H9 (cell line): Measurements from ENCODE around the gene CPLX1. TPM values are rescaled to one million over a fixed set of nuclear protein-coding genes. Genes with fewer than 3 reads are reported as not detected.
A peak's percentile ranks its signal among the peaks of the same experiment; 100 is the strongest.

ENCODE experiments used
- DNase-seq: peaks from one replicate; pipeline ENCODE4 v3.0.0-alpha.2; 2017
- H2AFZ ChIP-seq: one replicate; pipeline ENCODE4 v1.6.1; 2013; ENCODE audit warnings: mild to moderate bottlenecking, low read length, control low read depth, moderate library complexity
- H2AK5ac ChIP-seq: 2 replicates; pipeline ENCODE4 v1.6.1; 2013; ENCODE audit warnings: low read length, control low read depth, mixed read lengths; ENCODE audit not compliant: insufficient read length
- H2BK120ac ChIP-seq: one replicate; pipeline ENCODE4 v1.6.1; 2013; ENCODE audit warnings: low read depth, mild to moderate bottlenecking, low read length, control low read depth, inconsistent platforms; ENCODE audit not compliant: poor library complexity, severe bottlenecking
- H2BK12ac ChIP-seq: 2 replicates; pipeline ENCODE4 v1.6.1; 2013; ENCODE audit warnings: low read length, control low read depth, mixed read lengths, low read depth; ENCODE audit not compliant: insufficient read length
- H2BK15ac ChIP-seq: 2 replicates; pipeline ENCODE4 v1.6.1; 2013; ENCODE audit warnings: low read depth, low read length, control low read depth
- H2BK20ac ChIP-seq: one replicate; pipeline ENCODE4 v1.6.1; 2013; ENCODE audit warnings: low read depth, mild to moderate bottlenecking, low read length, control low read depth, inconsistent platforms; ENCODE audit not compliant: poor library complexity, severe bottlenecking
- H2BK5ac ChIP-seq: 2 replicates; pipeline ENCODE4 v1.6.1; 2013; ENCODE audit warnings: low read length, control low read depth, mixed read lengths; ENCODE audit not compliant: insufficient read length
- H3K14ac ChIP-seq: 2 replicates; pipeline ENCODE4 v1.6.1; 2013; ENCODE audit warnings: low read length, control low read depth; ENCODE audit not compliant: insufficient read depth
- H3K18ac ChIP-seq: 2 replicates; pipeline ENCODE4 v1.6.1; 2013; ENCODE audit warnings: low read depth, mild to moderate bottlenecking, mixed read lengths, low read length, control low read depth; ENCODE audit not compliant: insufficient read length
- H3K23ac ChIP-seq: 2 replicates; pipeline ENCODE4 v1.6.1; 2013; ENCODE audit warnings: low read length, control low read depth, mixed read lengths, low read depth; ENCODE audit not compliant: insufficient read length
- H3K23me2 ChIP-seq: 2 replicates; pipeline ENCODE4 v1.6.1; 2013; ENCODE audit warnings: low read depth, mild to moderate bottlenecking, mixed read lengths, low read length, control low read depth; ENCODE audit not compliant: insufficient read length, poor library complexity, severe bottlenecking
- H3K27ac ChIP-seq: 2 replicates; pipeline ENCODE4 v1.5.1; 2013; ENCODE audit warnings: low read length, control low read depth, mixed read lengths, low read depth; ENCODE audit not compliant: insufficient read length
- H3K27me3 ChIP-seq: 2 replicates; pipeline ENCODE4 v1.6.1; 2013; ENCODE audit warnings: low read length, control low read depth, inconsistent platforms; ENCODE audit not compliant: insufficient read depth
- H3K4ac ChIP-seq: 2 replicates; pipeline ENCODE4 v1.6.1; 2013; ENCODE audit warnings: low read depth, mild to moderate bottlenecking, control low read depth, inconsistent platforms, low read length, moderate library complexity
- H3K4me1 ChIP-seq: 2 replicates; pipeline ENCODE4 v1.6.1; 2013; ENCODE audit warnings: low read length, control low read depth, inconsistent platforms; ENCODE audit not compliant: insufficient read depth
- H3K4me2 ChIP-seq: 2 replicates; pipeline ENCODE4 v1.6.1; 2013; ENCODE audit warnings: low read length, control low read depth, mixed read lengths; ENCODE audit not compliant: insufficient read length, insufficient read depth
- H3K56ac ChIP-seq: 2 replicates; pipeline ENCODE4 v1.6.1; 2013; ENCODE audit warnings: low read depth, mild to moderate bottlenecking, mixed read lengths, low read length, control low read depth; ENCODE audit not compliant: insufficient read length
- H3K79me1 ChIP-seq: 2 replicates; pipeline ENCODE4 v1.6.1; 2013; ENCODE audit warnings: low read depth, mild to moderate bottlenecking, moderate library complexity, low read length, control low read depth, inconsistent platforms; ENCODE audit not compliant: insufficient read depth, poor library complexity, severe bottlenecking
- H3K79me2 ChIP-seq: 2 replicates; pipeline ENCODE4 v1.6.1; 2013; ENCODE audit warnings: low read length, control low read depth, inconsistent platforms; ENCODE audit not compliant: insufficient read depth
- H3K9ac ChIP-seq: 2 replicates; pipeline ENCODE4 v1.6.1; 2013; ENCODE audit warnings: low read length, control low read depth, mixed read lengths; ENCODE audit not compliant: insufficient read length; ENCODE audit errors: extremely low read depth
- H3K9me3 ChIP-seq: one replicate; pipeline ENCODE4 v1.6.1; 2013; ENCODE audit warnings: low read depth, low read length, inconsistent platforms; ENCODE audit not compliant: control insufficient read depth
- H3T11ph ChIP-seq: one replicate; pipeline ENCODE4 v1.6.1; 2013; ENCODE audit warnings: mild to moderate bottlenecking, low read length, control low read depth, inconsistent platforms
- H4K20me1 ChIP-seq: one replicate; pipeline ENCODE4 v1.6.1; 2013; ENCODE audit not compliant: control insufficient read depth, insufficient read length, insufficient read depth
- H4K5ac ChIP-seq: 2 replicates; pipeline ENCODE4 v1.6.1; 2013; ENCODE audit warnings: low read depth, mild to moderate bottlenecking, mixed read lengths, low read length, control low read depth; ENCODE audit not compliant: insufficient read length
- H4K8ac ChIP-seq: replicated peaks from 2 replicates; pipeline ENCODE4 v1.6.1; 2013; ENCODE audit warnings: low read length, control low read depth, mixed read lengths, low read depth; ENCODE audit not compliant: insufficient read length
- H4K91ac ChIP-seq: 2 replicates; pipeline ENCODE4 v1.6.1; 2013; ENCODE audit warnings: low read depth, mild to moderate bottlenecking, moderate library complexity, mixed read lengths, low read length, control low read depth; ENCODE audit not compliant: insufficient read length
- H3K27ac Mint-ChIP-seq, 3 experiments: 2 replicates in 2 of 3; 3 replicates in 1 of 3; pipeline ENCODE4 v1.8.0; 2020 to 2021; ENCODE audit warnings: mixed read lengths in 3 of 3, mild to moderate bottlenecking in 1 of 3, moderate library complexity in 1 of 3
- H3K27me3 Mint-ChIP-seq: 2 replicates; pipeline ENCODE4 v1.8.0; 2021; ENCODE audit warnings: low read depth, mild to moderate bottlenecking, moderate library complexity, mixed read lengths
- H3K36me3 Mint-ChIP-seq, 3 experiments: 2 replicates in 2 of 3; 3 replicates in 1 of 3; pipeline ENCODE4 v1.8.0; 2020 to 2021; ENCODE audit warnings: low read depth in 3 of 3, mixed read lengths in 3 of 3; ENCODE audit not compliant: insufficient read depth in 1 of 3
- H3K4me1 Mint-ChIP-seq, 2 experiments: 2 replicates each; pipeline ENCODE4 v1.8.0; 2020; ENCODE audit warnings: mixed read lengths in 2 of 2
- H3K4me3 Mint-ChIP-seq, 2 experiments: 2 replicates in 1 of 2; 3 replicates in 1 of 2; pipeline ENCODE4 v1.8.0; 2020 to 2021; ENCODE audit warnings: mild to moderate bottlenecking in 2 of 2, mixed read lengths in 2 of 2, moderate library complexity in 1 of 2
- H3K9me3 Mint-ChIP-seq, 2 experiments: 2 replicates in 1 of 2; 3 replicates in 1 of 2; pipeline ENCODE4 v1.8.0; 2020; ENCODE audit warnings: mild to moderate bottlenecking in 2 of 2, mixed read lengths in 2 of 2, moderate library complexity in 1 of 2
- CTCF ChIP-seq: fragments of 200-600 bp; sonication (generic); conservative IDR thresholded peaks from 3 replicates; pipeline ENCODE4 v1.8.0; 2021; ENCODE audit warnings: antibody characterized with exemption, mild to moderate bottlenecking
- WGBS: extraction: QIAGEN DNeasy Blood & Tissue Kit; methylation state at CpG from one replicate; pipeline ENCODE4 v1.1.7; 2013; ENCODE audit warnings: missing lambda C conversion rate, low lambda C conversion rate, mixed read lengths; ENCODE audit not compliant: insufficient read length; ENCODE audit errors: extremely low coverage; 5-methylcytosine and 5-hydroxymethylcytosine counted together
- total RNA-seq: library from RNA; stranded (reverse); gene quantifications from 2 replicates; pipeline ENCODE4 v1.2.1, GENCODE V29; 2021

CPLX1 gene
- total RNA-seq, 1 experiment from 2014 or later = 0.90 TPM

- Histone ChIP-seq H2AK5ac (no peak overlapping the region), H3K4me2 (no peak overlapping the region), H3K4ac (no peak overlapping the region), H2AFZ (no peak overlapping the region), H3K9ac (no peak overlapping the region), H2BK12ac (no peak overlapping the region), H3K79me2 (no peaks in the 10 kb centered on the region), H4K91ac (no peak overlapping the region), H3T11ph (no peak overlapping the region), H4K20me1 (no peaks in the 10 kb centered on the region), H2BK20ac (no peak overlapping the region), H3K27me3 (no peaks in the 10 kb centered on the region), H3K14ac (no peak overlapping the region), H4K8ac (no peak overlapping the region), H3K27ac (no peak overlapping the region), H4K5ac (no peak overlapping the region), H3K23me2 (no peaks in the 10 kb centered on the region), H3K23ac (no peak overlapping the region), H3K9me3 (no peaks in the 10 kb centered on the region), H3K18ac (no peak overlapping the region), H3K79me1 (no peaks in the 10 kb centered on the region), H3K4me1 (no peaks in the 10 kb centered on the region), H2BK5ac (no peak overlapping the region), H3K56ac (no peak overlapping the region), H2BK15ac (no peak overlapping the region), H2BK120ac (no peak overlapping the region)
- Mint-ChIP-seq H3K27me3 (no peaks in the 10 kb centered on the region), H3K36me3 (peaks cover 23 to 60% (median 35%) of the 10 kb centered on the region in 3 experiments; a peak in 6 of 7 replicates), H3K4me3 (no peak overlapping the region), H3K9me3 (peaks cover 0 to 6% of the 10 kb centered on the region in 2 experiments; a peak in 1 of 5 replicates), H3K4me1 (no peaks in the 10 kb centered on the region), H3K27ac (peak overlapping the region in 1 of 3 experiments; percentile 34; a peak in 1 of 7 replicates)
- DNase-seq = no peak
- TF ChIP-seq CTCF = no peak
- WGBS = no CpG with 5 or more reads among the region's 11 CpGs
Observed at GRCh38 chr4:854356-854755, 28.4 kb upstream of the CPLX1 start.
